A549 (cell line): ENCODE data around the gene SYT13.

Source experiments
- EHMT2 ChIP-seq: fragments of 200-600 bp; sonication (generic); IDR thresholded peaks from 2 replicates; pipeline ENCODE4 v1.6.1; 2016; ENCODE audit warnings: antibody characterized with exemption, low read depth, mild to moderate bottlenecking, moderate library complexity
- EP300 ChIP-seq, 2 experiments: fragments of >200 bp; sonication (Bioruptor Twin); formaldehyde crosslinking; IDR thresholded peaks; 2 replicates in 1 of 2; 3 replicates in 1 of 2; pipeline ENCODE4 v1.6.1; 2016 to 2017
- HDAC2 ChIP-seq: fragments of 200-600 bp; sonication (generic); IDR thresholded peaks from 2 replicates; pipeline ENCODE4 v1.6.1; 2016
- JUN ChIP-seq, 2 experiments: fragments of >200 bp; sonication (Bioruptor Twin); formaldehyde crosslinking; IDR thresholded peaks; 2 replicates in 1 of 2; 3 replicates in 1 of 2; pipeline ENCODE4 v1.6.1; 2016 to 2017
- POLR2A ChIP-seq: IDR thresholded peaks from 2 replicates; pipeline ENCODE4 v1.6.1; 2012; ENCODE audit warnings: mild to moderate bottlenecking, low read length
- RFX5 ChIP-seq: fragments of 450-650 bp; IDR thresholded peaks from 2 replicates; pipeline ENCODE4 v1.7.1; 2014; ENCODE audit warnings: antibody characterized with exemption, mild to moderate bottlenecking, moderate library complexity
- RNF2 ChIP-seq: fragments of 200-600 bp; sonication (generic); IDR thresholded peaks from 2 replicates; pipeline ENCODE4 v1.6.1; 2016; ENCODE audit warnings: low read depth, mild to moderate bottlenecking, antibody characterized with exemption, moderate library complexity, borderline replicate concordance
- TF ChIP-seq, protein P1 (sequence below): fragments of >200 bp; sonication (Bioruptor Twin); formaldehyde crosslinking; IDR thresholded peaks from 3 replicates; pipeline ENCODE4 v1.5.1; 2016

- TF ChIP-seq JUN (IDR thresholded peaks at IDR 0.05) = no peak
- TF ChIP-seq, protein P1, sequence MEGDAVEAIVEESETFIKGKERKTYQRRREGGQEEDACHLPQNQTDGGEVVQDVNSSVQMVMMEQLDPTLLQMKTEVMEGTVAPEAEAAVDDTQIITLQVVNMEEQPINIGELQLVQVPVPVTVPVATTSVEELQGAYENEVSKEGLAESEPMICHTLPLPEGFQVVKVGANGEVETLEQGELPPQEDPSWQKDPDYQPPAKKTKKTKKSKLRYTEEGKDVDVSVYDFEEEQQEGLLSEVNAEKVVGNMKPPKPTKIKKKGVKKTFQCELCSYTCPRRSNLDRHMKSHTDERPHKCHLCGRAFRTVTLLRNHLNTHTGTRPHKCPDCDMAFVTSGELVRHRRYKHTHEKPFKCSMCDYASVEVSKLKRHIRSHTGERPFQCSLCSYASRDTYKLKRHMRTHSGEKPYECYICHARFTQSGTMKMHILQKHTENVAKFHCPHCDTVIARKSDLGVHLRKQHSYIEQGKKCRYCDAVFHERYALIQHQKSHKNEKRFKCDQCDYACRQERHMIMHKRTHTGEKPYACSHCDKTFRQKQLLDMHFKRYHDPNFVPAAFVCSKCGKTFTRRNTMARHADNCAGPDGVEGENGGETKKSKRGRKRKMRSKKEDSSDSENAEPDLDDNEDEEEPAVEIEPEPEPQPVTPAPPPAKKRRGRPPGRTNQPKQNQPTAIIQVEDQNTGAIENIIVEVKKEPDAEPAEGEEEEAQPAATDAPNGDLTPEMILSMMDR = no peak
- no peak for TF ChIP-seq EP300 (IDR thresholded peaks at IDR 0.05)
- TF ChIP-seq HDAC2 = no peak
- no peak for TF ChIP-seq RNF2
- TF ChIP-seq POLR2A = no peak
- TF ChIP-seq EHMT2 = no peak
- TF ChIP-seq RFX5 = no peak
These were observed 92.4 kb downstream of the SYT13 start for GRCh38 chr11:45193695-45194094.
